Measurements from ENCODE around the gene MDH1B.

GRCh38 chr2:206784559-206785353 lies 19.6 kb upstream of the MDH1B start:
- no peak for TF ChIP-seq POLR2AphosphoS5 (IDR thresholded peaks at IDR 0.05; ENCODE audit: low read depth, low read length)
- TF ChIP-seq, protein P1, sequence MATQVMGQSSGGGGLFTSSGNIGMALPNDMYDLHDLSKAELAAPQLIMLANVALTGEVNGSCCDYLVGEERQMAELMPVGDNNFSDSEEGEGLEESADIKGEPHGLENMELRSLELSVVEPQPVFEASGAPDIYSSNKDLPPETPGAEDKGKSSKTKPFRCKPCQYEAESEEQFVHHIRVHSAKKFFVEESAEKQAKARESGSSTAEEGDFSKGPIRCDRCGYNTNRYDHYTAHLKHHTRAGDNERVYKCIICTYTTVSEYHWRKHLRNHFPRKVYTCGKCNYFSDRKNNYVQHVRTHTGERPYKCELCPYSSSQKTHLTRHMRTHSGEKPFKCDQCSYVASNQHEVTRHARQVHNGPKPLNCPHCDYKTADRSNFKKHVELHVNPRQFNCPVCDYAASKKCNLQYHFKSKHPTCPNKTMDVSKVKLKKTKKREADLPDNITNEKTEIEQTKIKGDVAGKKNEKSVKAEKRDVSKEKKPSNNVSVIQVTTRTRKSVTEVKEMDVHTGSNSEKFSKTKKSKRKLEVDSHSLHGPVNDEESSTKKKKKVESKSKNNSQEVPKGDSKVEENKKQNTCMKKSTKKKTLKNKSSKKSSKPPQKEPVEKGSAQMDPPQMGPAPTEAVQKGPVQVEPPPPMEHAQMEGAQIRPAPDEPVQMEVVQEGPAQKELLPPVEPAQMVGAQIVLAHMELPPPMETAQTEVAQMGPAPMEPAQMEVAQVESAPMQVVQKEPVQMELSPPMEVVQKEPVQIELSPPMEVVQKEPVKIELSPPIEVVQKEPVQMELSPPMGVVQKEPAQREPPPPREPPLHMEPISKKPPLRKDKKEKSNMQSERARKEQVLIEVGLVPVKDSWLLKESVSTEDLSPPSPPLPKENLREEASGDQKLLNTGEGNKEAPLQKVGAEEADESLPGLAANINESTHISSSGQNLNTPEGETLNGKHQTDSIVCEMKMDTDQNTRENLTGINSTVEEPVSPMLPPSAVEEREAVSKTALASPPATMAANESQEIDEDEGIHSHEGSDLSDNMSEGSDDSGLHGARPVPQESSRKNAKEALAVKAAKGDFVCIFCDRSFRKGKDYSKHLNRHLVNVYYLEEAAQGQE (IDR thresholded peaks at IDR 0.05; ENCODE audit: insufficient read depth in 1 of 2, low read depth in 2 of 2, low read length in 2 of 2): no peak
- no peak for TF ChIP-seq TAF1 (IDR thresholded peaks at IDR 0.05; ENCODE audit: borderline replicate concordance, insufficient read depth, low read length)
- TF ChIP-seq FOXP2 (optimal IDR thresholded peaks at IDR 0.05; ENCODE audit: borderline replicate concordance, extremely low read depth, extremely low read length, insufficient read depth): no peak
